Astrocyte (in vitro differentiated cells and primary cell): ENCODE results near the gene PHB1. TPM values are rescaled to one million over a fixed set of nuclear protein-coding genes. Genes with fewer than 3 reads are reported as not detected.
A peak's percentile ranks its signal among the peaks of the same experiment; 100 is the strongest.

Source experiments
- DNase-seq: peaks from one replicate; pipeline ENCODE4 v3.0.0-alpha.2; 2010; ENCODE audit warnings: low read depth
- FAIRE-seq: peaks from 2 replicates; lab custom pipeline; 2011; peaks lifted over from hg19 to GRCh38; lab: Jason Lieb, UNC
- H2AFZ ChIP-seq: 2 replicates; pipeline ENCODE4 v1.6.0; 2012; ENCODE audit warnings: low read depth, low read length, inconsistent platforms
- H3K27ac ChIP-seq: 2 replicates; pipeline ENCODE4 v1.5.1; 2011; ENCODE audit warnings: low read depth, low read length, inconsistent platforms
- H3K27me3 ChIP-seq: 2 replicates; pipeline ENCODE4 v1.6.0; 2011; ENCODE audit warnings: low read length, inconsistent platforms; ENCODE audit not compliant: insufficient read depth
- H3K36me3 ChIP-seq: 2 replicates; pipeline ENCODE4 v1.5.1; 2011; ENCODE audit warnings: low read length, inconsistent platforms; ENCODE audit not compliant: insufficient read depth
- H3K4me1 ChIP-seq: 2 replicates; pipeline ENCODE4 v1.5.1; 2011; ENCODE audit warnings: low read length, inconsistent platforms; ENCODE audit not compliant: insufficient read depth
- H3K4me2 ChIP-seq: 2 replicates; pipeline ENCODE4 v1.6.0; 2012; ENCODE audit warnings: low read length, inconsistent platforms
- H3K4me3 ChIP-seq: 2 replicates; pipeline ENCODE4 v1.5.1; 2011; ENCODE audit warnings: low read depth, mild to moderate bottlenecking, low read length, inconsistent platforms; ENCODE audit not compliant: insufficient read depth
- H3K79me2 ChIP-seq: 2 replicates; pipeline ENCODE4 v1.6.0; 2012; ENCODE audit warnings: mild to moderate bottlenecking, low read length, inconsistent platforms; ENCODE audit not compliant: insufficient read depth
- H3K9ac ChIP-seq: 2 replicates; pipeline ENCODE4 v1.6.0; 2012; ENCODE audit warnings: mild to moderate bottlenecking, low read length, inconsistent platforms
- H3K9me3 ChIP-seq: 2 replicates; pipeline ENCODE4 v1.5.1; 2012; ENCODE audit warnings: low read depth, mild to moderate bottlenecking, low read length, inconsistent platforms; ENCODE audit not compliant: insufficient read depth
- H4K20me1 ChIP-seq: 2 replicates; pipeline ENCODE4 v1.6.0; 2012; ENCODE audit warnings: low read length, inconsistent platforms; ENCODE audit not compliant: insufficient read depth
- H3K27ac Mint-ChIP-seq: one replicate; pipeline ENCODE4 v1.8.0; 2021; ENCODE audit warnings: mild to moderate bottlenecking, mixed read lengths; ENCODE audit not compliant: unreplicated experiment
- H3K27me3 Mint-ChIP-seq: one replicate; pipeline ENCODE4 v1.8.0; 2021; ENCODE audit warnings: low read depth, mixed read lengths; ENCODE audit not compliant: unreplicated experiment
- H3K36me3 Mint-ChIP-seq: one replicate; pipeline ENCODE4 v1.8.0; 2021; ENCODE audit warnings: low read depth, mixed read lengths; ENCODE audit not compliant: unreplicated experiment
- H3K4me1 Mint-ChIP-seq: one replicate; pipeline ENCODE4 v1.8.0; 2021; ENCODE audit warnings: low read depth, mixed read lengths; ENCODE audit not compliant: unreplicated experiment
- H3K4me3 Mint-ChIP-seq: one replicate; pipeline ENCODE4 v1.8.0; 2021; ENCODE audit warnings: mild to moderate bottlenecking, moderate library complexity, mixed read lengths; ENCODE audit not compliant: unreplicated experiment
- H3K9me3 Mint-ChIP-seq: one replicate; pipeline ENCODE4 v1.8.0; 2021; ENCODE audit warnings: mild to moderate bottlenecking, mixed read lengths; ENCODE audit not compliant: unreplicated experiment
- EZH2 ChIP-seq: IDR thresholded peaks from 2 replicates; pipeline ENCODE4 v1.6.1; 2012; ENCODE audit warnings: mild to moderate bottlenecking, low read length, inconsistent platforms; ENCODE audit not compliant: insufficient read depth
- total RNA-seq: library from RNA; stranded (reverse); gene quantifications from 2 replicates; pipeline ENCODE4 v1.2.1, GENCODE V29; 2021
- TF ChIP-seq, protein P1 (sequence below): IDR thresholded peaks from 2 replicates; pipeline ENCODE4 v1.5.1; 2011; ENCODE audit warnings: low read depth, mild to moderate bottlenecking, inconsistent platforms, low read length, moderate library complexity; ENCODE audit not compliant: insufficient read depth

The PHB1 gene
- total RNA-seq, 1 donor from 2014 or later: 227 TPM

DNA sequence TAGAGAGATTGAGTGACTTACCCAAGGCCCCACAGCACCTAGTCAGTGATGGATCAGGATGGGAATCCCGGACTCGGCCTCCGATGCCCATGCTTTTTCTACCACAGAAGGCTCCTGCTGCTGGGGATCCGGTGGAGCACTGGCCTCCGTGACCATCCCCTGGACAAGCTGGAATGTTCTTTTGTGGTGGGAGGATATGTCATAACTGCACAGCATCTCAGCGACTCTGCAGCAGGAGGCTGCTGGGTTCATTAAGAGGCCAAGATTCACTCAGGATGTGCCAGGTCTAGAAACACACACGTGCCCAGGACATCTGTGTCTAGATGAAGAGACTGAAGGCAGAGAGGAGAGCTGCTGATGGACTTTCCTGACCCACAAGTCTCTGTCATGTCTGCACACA is 45.7 kb upstream of the PHB1 start:
- Mint-ChIP-seq H3K9me3 (peaks cover 10% of the 10 kb centered on the region), H3K4me1 (peaks cover 11% of the 10 kb centered on the region), H3K27me3 (peaks cover 78% of the 10 kb centered on the region), H3K4me3 (no peak overlapping the region), H3K27ac (no peak overlapping the region), H3K36me3 (peaks cover 7% of the 10 kb centered on the region)
- Histone ChIP-seq H3K4me3 (no peak overlapping the region), H4K20me1 (peaks cover 2% of the 10 kb centered on the region), H3K4me1 (peaks cover 14% of the 10 kb centered on the region), H3K9ac (no peak overlapping the region), H3K9me3 (peaks cover 6% of the 10 kb centered on the region), H3K36me3 (no peaks in the 10 kb centered on the region), H3K4me2 (no peak overlapping the region), H3K27me3 (peaks cover 58% of the 10 kb centered on the region), H2AFZ (no peak overlapping the region), H3K79me2 (no peaks in the 10 kb centered on the region), H3K27ac (no peak overlapping the region)
- TF ChIP-seq, protein P1, sequence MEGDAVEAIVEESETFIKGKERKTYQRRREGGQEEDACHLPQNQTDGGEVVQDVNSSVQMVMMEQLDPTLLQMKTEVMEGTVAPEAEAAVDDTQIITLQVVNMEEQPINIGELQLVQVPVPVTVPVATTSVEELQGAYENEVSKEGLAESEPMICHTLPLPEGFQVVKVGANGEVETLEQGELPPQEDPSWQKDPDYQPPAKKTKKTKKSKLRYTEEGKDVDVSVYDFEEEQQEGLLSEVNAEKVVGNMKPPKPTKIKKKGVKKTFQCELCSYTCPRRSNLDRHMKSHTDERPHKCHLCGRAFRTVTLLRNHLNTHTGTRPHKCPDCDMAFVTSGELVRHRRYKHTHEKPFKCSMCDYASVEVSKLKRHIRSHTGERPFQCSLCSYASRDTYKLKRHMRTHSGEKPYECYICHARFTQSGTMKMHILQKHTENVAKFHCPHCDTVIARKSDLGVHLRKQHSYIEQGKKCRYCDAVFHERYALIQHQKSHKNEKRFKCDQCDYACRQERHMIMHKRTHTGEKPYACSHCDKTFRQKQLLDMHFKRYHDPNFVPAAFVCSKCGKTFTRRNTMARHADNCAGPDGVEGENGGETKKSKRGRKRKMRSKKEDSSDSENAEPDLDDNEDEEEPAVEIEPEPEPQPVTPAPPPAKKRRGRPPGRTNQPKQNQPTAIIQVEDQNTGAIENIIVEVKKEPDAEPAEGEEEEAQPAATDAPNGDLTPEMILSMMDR: no peak
- no peak for TF ChIP-seq EZH2
- DNase-seq (no peak), FAIRE-seq (no peak)

GRCh38 chr17:49459401-49459984 is 44.8 kb upstream of the PHB1 start:
- Mint-ChIP-seq H3K27ac (peak overlapping the region; percentile 56), H3K4me3 (no peak overlapping the region), H3K4me1 (peaks cover 11% of the 10 kb centered on the region), H3K9me3 (peaks cover 5% of the 10 kb centered on the region), H3K36me3 (peaks cover 7% of the 10 kb centered on the region), H3K27me3 (peaks cover 70% of the 10 kb centered on the region)
- Histone ChIP-seq H3K9me3 (peaks cover 6% of the 10 kb centered on the region), H4K20me1 (peaks cover 2% of the 10 kb centered on the region), H2AFZ (no peak overlapping the region), H3K4me3 (no peak overlapping the region), H3K79me2 (no peaks in the 10 kb centered on the region), H3K27ac (no peak overlapping the region), H3K9ac (no peak overlapping the region), H3K36me3 (no peaks in the 10 kb centered on the region), H3K4me2 (no peak overlapping the region), H3K4me1 (peaks cover 14% of the 10 kb centered on the region), H3K27me3 (peaks cover 54% of the 10 kb centered on the region)
- TF ChIP-seq, protein P1: no peak
- peak; percentile 22 for TF ChIP-seq EZH2
- FAIRE-seq: no peak
- DNase-seq: no peak
